ENCODE results near the gene JSRP1. TPM values are rescaled to one million over a fixed set of nuclear protein-coding genes. Genes with fewer than 3 reads are reported as not detected.

Gene JSRP1
- total RNA-seq, 1 donor from 2014 or later: not detected

GRCh38 chr19:2224754-2225349 is 31.4 kb downstream of the JSRP1 start:
- no peak for TF ChIP-seq CTCF (IDR thresholded peaks at IDR 0.05; ENCODE audit: insufficient read depth, low read length, severe bottlenecking)
- Histone ChIP-seq H3K36me3 (ENCODE audit: control insufficient read depth, insufficient read depth, low read length) (peaks cover 37% of the 10 kb centered on the region), H3K4me3 (ENCODE audit: low read depth, low read length) (no peak overlapping the region), H3K27me3 (ENCODE audit: control insufficient read depth, insufficient read depth, low read length) (no peaks in the 10 kb centered on the region)
- DNase-seq (ENCODE audit: low read depth) (no peak), FAIRE-seq (no peak)

GRCh38 chr19:2223959-2224358 is 32.3 kb downstream of the JSRP1 start:
- no peak overlapping the region for H3K4me3 ChIP-seq (ENCODE audit: low read depth, low read length)
- TF ChIP-seq CTCF (IDR thresholded peaks at IDR 0.05; ENCODE audit: insufficient read depth, low read length, severe bottlenecking): no peak
- DNase-seq (ENCODE audit: low read depth) (no peak), FAIRE-seq (no peak)
- no peaks in the 10 kb centered on the region for H3K27me3 ChIP-seq (ENCODE audit: control insufficient read depth, insufficient read depth, low read length)
- peaks cover 34% of the 10 kb centered on the region for H3K36me3 ChIP-seq (ENCODE audit: control insufficient read depth, insufficient read depth, low read length)

GRCh38 chr19:2223391-2223790 is 32.8 kb downstream of the JSRP1 start:
- H3K27me3 ChIP-seq (ENCODE audit: control insufficient read depth, insufficient read depth, low read length): no peaks in the 10 kb centered on the region
- DNase-seq (ENCODE audit: low read depth): no peak
- FAIRE-seq: no peak
- no peak for TF ChIP-seq CTCF (IDR thresholded peaks at IDR 0.05; ENCODE audit: insufficient read depth, low read length, severe bottlenecking)
- H3K4me3 ChIP-seq (ENCODE audit: low read depth, low read length): no peak overlapping the region
- peaks cover 32% of the 10 kb centered on the region for H3K36me3 ChIP-seq (ENCODE audit: control insufficient read depth, insufficient read depth, low read length)

GRCh38 chr19:2221918-2222317 is 34.3 kb downstream of the JSRP1 start:
- peaks cover 33% of the 10 kb centered on the region for H3K36me3 ChIP-seq (ENCODE audit: control insufficient read depth, insufficient read depth, low read length)

GRCh38 chr19:2221250-2221831 is 34.9 kb downstream of the JSRP1 start:
- Histone ChIP-seq H3K4me3 (ENCODE audit: low read depth, low read length) (no peak overlapping the region), H3K27me3 (ENCODE audit: control insufficient read depth, insufficient read depth, low read length) (no peaks in the 10 kb centered on the region), H3K36me3 (ENCODE audit: control insufficient read depth, insufficient read depth, low read length) (peaks cover 37% of the 10 kb centered on the region)
- no peak for FAIRE-seq
- DNase-seq (ENCODE audit: low read depth): no peak
- no peak for TF ChIP-seq CTCF (IDR thresholded peaks at IDR 0.05; ENCODE audit: insufficient read depth, low read length, severe bottlenecking)

More at GRCh38 chr19:2221918-2222317, 34.3 kb downstream of the JSRP1 start:
- peak; percentile 9 for TF ChIP-seq CTCF (IDR thresholded peaks at IDR 0.05; ENCODE audit: insufficient read depth, low read length, severe bottlenecking)
- DNase-seq (ENCODE audit: low read depth) (no peak), FAIRE-seq (no peak)
- Histone ChIP-seq H3K4me3 (ENCODE audit: low read depth, low read length) (no peak overlapping the region), H3K27me3 (ENCODE audit: control insufficient read depth, insufficient read depth, low read length) (no peaks in the 10 kb centered on the region)

- Histone ChIP-seq H3K27me3 (ENCODE audit: control insufficient read depth, insufficient read depth, low read length) (no peaks in the 10 kb centered on the region), H3K36me3 (ENCODE audit: control insufficient read depth, insufficient read depth, low read length) (peaks cover 43% of the 10 kb centered on the region), H3K4me3 (ENCODE audit: low read depth, low read length) (no peak overlapping the region)
- FAIRE-seq (no peak), DNase-seq (ENCODE audit: low read depth) (no peak)
- TF ChIP-seq CTCF (IDR thresholded peaks at IDR 0.05; ENCODE audit: insufficient read depth, low read length, severe bottlenecking): no peak
These were observed 36.5 kb downstream of the JSRP1 start for GRCh38 chr19:2219726-2220125.

All from bronchial epithelial cell (primary cell).